Hindlimb muscle (tissue), 1 donor: ENCODE measurements around the gene VCP. TPM values are rescaled to one million over a fixed set of nuclear protein-coding genes. Genes with fewer than 3 reads are reported as not detected.
A peak's percentile ranks its signal among the peaks of the same experiment; 100 is the strongest.

Source experiments
- DNase-seq: peaks from one replicate; pipeline ENCODE4 v3.0.0-alpha.2; 2013
- polyA plus RNA-seq: library from polyadenylated mRNA; unstranded; fragments of 120-200 nt; gene quantifications from one replicate; pipeline ENCODE4 v1.2.1, GENCODE V29; 2013; ENCODE audit not compliant: insufficient read length

Gene VCP
- polyA plus RNA-seq: 187 TPM

DNA sequence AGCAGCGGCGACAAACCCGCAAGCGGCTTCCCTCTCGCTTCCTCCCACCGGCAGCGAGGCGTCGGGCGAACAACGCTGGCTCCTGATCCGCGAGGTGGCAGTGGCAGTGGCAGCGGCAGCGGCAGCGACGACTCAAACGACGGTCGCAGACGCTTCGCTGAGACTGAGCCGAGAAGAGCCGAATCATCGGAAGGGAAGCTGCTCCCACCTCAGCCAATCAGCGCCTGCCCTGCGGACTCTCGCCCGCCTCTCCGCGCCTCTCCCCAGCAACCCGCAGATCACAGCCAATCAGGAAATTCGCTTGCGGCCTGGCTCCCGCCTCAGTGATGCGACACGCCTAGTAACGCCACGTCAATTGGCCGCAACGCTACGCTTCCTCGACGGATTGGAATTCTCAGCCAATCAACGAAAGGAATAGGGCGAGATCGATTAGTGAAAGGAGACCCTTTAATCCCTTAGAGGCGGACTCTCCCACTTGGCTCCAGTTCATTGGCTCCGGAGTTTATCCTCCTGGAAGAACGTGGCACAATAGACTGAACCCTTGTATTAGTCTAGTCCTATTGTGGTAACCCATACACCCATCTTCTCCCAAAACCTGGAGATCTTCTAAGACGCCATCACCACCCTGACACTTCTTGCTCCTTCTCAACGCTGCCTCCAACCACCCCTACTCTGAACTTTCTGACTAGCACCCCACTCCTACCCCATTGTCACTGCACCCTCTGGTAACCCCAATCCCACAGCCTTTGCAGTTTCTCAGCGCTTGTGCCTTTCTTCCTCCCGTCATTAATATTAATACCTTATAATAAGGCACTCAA is at the start of gene VCP:
TSS of gene VCP (minus strand) at position 165 of the 818 bp plus-strand sequence. CDS start 272 bp downstream, outside the sequence.
- DNase-seq: peak; percentile 97

DNA sequence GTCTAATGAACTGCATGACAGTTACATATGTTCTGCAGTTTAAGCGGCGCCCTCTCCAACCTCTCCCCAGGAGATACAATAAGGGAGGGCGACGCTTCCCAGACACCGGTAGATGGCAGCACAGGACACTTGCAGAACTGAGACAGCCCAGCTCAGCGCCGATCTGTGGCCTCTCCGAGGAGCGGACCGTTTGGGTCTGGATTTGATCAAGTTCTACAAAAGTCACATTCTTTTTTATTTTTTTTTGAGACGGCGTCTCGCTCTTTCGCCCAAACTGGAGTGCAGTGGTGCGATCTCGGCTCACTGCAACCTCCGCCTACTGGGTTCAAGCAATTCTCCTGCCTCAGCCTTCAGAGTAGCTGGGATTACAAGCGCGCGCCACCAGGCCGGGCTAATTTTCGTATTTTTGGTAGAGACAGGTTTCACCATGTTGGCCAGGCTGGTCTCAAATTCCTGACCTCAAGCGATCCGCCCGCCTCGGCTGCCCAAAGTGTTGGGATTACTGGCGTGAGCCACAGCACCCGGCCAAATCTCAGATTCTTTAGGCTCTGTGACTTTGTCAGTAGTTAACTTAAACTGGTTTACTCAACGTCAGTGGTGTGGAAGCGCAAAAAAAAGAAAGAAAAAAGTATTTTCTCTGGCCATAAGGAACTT is 44.6 kb upstream of the VCP start:
- peak; percentile 93 for DNase-seq

GRCh38 chr9:35116539-35116897 is 44.1 kb upstream of the VCP start:
- DNase-seq: no peak

DNA sequence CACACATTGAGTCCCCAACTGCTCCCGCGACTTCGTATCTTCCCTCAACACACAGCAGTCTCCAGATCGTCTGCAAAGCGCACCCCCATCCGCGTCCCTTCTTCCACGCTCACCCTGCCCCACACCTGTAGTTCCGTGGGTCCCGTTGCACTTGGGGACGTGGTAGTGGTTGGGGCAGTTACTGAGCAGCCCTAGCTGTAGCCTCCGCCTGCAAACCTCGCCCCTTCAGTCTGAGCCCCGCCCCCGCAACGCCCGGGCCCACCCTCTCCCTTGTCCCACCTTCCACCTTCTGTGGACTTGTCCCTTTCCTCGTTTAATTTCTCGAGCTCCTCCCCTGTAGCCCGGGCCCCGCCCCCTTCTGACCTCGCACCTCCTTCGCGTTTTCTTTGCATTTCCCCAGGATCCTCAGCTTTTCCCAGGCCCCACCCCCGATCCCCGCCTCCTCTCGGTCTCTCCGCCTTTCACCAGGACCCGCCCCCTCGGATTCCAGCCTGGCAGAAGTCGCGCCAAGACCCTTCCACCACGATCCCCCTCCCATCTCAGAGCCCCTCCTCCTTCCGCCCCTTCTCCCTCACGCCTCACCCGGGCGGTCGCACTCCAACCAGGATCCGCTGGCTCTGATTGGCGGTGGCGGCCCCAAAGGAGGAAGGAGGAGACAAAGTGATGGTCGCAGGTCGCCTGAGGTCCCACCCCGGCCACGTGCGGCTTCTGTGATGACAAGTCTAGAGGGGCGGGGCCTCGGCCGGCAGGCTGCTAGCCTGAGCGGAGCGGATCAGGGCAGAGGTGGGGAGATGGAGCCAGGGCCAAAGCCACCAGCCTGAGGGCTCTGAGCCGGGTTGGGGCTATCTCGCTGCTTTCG is 43.5 kb upstream of the VCP start, which contains the start of gene ATOSB:
TSS of gene ATOSB (minus strand) at position 183 of the 859 bp plus-strand sequence. CDS start 7,588 bp downstream, outside the sequence.
- DNase-seq: peak; percentile 97

DNA sequence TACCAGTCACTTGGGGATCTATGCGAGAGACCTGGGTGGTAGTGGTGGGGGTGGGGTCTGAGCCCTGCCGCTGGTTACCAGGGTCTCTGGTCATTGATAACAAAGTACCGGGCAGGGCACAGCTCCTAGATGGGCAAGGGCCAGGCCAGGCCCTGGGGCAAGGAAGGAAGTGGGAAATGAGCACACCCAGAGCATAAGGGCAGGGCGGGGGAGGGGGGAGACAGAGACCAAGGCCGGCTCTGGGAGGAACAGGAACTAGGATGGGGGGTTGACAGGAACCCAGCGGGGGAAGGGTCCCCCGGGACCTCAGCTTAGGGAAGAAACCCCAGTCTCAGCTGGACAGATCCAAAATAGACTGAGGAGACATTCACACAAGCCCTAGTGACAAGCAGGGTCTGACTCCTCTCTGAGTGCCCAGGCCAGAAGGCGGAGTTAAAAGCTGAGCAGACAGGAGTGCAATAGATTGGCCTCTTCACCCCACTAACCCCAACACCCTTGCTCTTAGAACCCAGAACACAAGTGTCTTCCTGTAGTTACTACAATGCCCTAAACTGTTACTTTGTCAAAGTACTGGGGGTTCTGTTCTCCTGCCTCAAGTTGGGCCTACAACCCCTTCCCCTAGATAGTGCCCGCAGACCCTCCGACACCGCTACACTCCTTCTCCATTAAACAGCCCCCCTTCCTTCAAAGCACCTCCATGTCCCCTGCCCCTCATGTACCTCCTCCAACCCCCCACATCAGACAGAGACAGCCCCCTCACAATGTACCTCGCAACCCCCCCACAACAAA is 42.6 kb upstream of the VCP start:
- peak; percentile 65 for DNase-seq

DNA sequence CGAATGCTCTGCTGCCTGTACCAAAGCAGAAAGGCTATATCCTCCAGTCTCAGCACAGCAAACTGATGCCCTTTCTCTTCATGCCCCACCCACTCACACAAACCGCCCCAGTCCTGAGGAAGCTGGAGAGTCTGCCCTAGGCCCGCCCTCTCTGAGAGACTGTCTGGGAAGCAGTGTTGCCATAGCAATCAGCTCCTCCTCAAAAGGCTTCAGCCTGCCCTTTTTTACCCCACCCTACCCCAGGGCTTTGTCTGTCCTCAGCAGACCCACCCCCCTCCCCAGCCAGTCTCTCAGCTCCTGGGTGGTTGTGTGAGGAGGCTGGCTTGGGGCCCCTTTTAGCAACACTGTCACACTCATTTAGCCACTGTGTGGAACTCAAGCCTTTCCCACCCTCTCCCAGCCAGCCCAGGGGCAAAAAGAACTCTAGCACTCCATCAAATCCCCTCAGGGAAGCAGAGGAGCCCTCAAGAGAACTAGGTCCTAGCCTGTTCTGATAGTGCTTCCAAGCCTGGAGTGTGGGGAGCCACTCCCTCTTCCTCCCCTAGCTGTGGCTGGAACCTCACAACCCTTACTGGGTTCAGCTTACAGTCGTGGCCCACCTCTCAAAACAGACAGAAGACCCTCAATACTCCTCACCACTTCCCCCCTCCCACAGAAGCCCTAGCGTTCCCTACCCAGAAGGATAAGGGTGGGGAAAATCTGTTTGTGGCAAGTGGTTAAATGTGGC is 41.9 kb upstream of the VCP start:
- DNase-seq: peak; percentile 82

DNA sequence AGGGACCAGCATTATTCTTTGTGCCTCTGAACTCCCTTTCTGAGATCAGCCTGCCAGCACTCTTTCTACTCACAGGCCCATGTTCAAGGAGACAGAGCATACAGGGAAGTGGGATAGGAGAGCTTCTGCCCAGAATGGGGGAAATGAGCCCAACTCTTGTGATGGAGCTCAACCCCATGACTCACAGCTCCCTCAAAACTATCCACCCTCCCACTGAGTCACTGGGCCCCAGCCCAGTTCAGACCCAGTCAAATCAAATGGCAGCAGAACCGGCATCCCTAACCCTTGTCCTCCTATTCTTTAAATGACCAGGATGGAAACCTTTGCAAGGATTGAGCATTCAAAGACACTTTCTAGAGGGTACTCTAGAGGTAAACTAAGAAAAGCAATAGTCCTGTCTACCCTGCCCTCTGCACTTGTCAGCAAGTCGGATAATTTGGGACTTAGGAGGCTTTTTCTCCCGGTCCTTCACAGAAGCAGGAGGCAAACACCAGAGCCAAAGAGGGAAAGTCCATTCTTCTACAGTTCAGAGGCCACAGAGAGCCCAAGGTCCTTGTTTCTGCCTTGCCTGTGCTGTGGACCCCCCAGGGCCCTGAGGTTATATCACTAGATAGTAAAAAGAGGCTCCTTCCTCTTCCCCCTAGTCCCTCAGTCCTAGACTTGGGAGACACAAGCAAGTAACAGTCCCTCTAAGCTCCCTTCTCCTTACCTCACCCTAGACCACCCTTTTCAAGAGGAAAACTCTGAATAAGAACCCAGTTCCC is 40.0 kb upstream of the VCP start:
- DNase-seq: no peak

DNA sequence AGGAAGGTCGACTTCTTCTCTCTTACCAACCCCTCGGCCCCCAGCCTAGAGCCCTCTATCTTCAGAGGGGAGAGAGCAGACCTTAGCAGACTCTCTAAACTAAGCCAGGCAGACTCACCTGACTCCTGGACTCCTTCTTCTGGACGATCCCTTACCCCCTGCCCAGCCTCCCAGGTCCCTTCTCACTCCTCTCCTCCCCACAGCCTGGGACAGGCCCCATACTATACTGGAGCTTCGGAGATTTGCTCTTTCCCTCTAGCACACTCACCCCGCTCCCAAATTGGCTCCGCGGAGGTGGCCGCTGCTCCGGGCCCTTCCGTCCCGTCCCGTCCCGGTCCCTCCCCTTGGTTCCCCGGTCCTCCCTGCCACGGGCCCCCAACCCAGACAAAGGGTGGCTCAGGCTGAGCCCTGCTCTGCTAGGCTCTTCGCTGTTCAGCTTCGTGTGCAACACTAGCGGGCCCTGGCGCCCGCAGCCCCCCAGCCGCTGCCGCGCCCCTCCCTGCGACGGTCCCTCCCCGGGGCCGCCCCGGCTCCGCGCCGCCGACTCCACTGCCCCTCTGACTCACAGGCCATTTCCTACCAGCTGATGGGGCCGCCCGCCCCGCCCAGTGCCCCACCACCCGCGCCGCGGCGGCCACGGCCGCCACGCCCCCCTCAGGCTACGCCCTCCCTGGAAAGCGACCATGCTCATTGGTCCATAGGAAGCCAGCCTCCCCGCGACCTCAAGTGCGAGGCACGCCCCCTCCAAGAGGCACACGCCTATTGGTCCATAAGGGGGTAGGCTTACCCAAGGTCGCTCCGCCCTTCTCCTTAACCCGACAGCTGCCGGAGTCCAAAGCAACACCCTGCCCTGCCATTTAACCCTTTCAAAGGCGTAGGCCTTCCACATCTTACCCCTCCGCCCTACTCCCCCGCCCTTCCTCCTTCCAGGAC is 38.8 kb upstream of the VCP start:
- DNase-seq: peak; percentile 98

GRCh38 chr9:35110327-35110761 is 37.9 kb upstream of the VCP start:
- no peak for DNase-seq

DNA sequence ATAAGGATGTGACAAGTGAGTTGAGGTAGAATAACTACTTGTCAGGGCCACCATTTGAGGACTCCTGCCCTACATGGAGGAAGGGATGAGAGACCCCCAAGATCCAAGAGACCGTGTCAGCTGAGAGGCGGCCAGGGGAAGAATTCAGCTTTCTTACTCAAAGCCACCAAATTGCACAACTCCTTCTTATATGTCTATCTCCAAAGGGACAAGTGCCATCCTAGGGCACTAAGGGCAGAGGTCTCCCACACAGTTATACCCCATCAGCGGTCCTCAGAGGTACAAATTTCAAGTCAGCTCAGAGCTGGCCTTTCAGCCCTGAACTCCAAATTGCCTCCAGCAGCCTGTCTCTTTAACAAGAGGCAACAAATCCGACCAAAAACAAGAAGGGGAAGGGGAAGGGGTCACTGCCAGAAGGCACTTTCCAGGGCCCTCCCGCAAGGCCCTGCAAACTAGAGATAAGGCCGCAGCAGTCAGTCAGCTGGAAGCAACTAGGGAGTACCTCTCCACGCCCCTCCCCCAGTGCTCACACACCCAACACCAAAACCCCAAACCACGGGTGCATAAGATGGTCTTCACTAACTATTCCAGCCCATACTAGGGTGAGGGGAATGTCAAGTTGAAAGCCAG is 36.6 kb upstream of the VCP start:
- DNase-seq: no peak

DNA sequence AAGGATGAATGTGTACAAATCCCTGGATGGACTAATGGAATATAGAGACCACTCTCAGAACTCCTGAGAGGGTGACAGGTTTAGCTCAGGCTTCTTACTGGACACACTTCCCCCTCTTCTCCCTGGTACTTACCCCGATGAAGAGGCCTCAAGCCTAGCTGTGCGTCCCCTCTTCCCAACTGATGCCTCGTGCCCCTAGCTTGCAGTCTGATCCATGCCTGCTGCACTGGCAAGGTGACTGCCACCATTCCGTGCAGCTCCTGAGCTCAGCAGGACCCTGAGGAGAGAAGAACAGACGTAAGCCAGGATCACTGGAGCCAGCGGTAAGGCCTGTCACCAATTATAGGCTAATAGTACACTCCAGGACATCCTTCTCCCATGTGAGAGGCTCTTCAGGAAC is 36.0 kb upstream of the VCP start:
- no peak for DNase-seq

DNA sequence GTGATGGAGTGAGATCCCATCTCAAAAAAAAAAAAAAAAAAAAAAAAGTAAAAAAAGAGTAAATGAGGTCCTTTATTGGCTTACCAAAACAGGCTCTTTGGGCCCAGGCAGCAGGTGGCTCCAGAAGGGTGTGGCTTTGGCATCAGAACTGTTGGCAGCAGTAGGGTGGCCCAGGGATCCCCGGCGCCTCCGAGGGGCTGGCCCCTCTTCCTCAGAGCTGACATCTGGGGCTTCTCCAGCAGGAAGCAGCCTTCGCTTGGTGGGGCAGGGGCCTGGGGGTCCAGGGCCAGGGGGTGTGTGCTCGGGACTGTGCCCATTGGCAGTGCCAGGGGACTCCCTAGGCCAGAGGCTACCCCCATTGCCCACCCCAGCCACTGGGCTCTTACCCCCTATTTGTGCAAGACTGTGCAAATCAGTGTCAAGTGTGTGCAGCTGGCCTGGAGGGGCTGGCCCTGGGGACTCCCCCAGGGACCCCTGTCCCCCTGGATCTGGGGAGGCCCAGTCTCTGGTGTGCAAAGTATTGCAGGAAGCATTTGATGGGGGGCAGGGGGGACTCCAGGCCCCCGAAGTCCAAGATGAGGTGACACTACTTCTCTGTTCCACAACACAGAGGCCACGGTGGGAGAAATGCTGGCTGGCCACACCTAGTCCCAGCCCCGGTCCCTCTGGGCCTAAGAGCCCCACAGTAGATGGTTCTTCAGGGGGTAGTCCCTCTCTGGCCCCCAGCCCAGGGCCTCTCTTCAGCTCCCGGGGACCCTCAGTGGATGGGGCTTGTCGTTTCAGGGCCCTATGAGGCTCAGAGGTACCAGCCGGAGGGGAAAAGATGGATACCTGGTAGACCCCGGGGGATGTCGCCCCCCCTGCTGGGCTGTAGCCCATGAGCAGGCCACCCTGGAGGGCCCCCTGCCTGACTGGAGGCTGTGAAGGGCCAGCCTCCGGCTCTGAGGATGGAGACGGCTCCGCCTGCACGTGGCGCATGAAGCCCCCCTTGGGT is 35.2 kb upstream of the VCP start:
- no peak for DNase-seq

DNA sequence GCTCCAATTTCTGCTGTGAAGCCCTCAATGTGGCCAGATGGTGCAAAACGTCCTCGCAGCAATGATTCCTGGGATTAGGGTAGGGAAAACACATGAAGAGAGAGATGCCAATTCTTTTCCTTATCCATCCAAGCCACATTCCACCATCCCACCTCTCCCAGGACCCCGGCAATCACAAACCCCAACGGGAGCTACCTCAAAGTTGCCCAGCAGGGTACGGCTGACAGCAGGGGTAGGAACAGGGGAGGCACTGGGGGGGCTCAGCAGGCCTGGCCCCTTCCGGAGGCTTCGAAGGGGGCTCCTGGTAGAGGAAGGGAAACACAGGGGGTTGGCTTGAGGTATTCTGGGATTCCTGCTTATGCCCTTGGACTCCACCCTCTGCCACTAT is 33.9 kb upstream of the VCP start:
- DNase-seq: no peak

GRCh38 chr9:35105571-35106342 is 33.3 kb upstream of the VCP start:
- no peak for DNase-seq

- no peak for DNase-seq
Observed at GRCh38 chr9:35105126-35105525, 32.7 kb upstream of the VCP start.

- no peak for DNase-seq
Observed at GRCh38 chr9:35104586-35104985, 32.2 kb upstream of the VCP start.

- no peak for DNase-seq
Observed at GRCh38 chr9:35103660-35104191, 31.3 kb upstream of the VCP start.
